Esophagus squamous epithelium (tissue), 5 donors: Measurements from ENCODE around the gene LRRC61. TPM values are rescaled to one million over a fixed set of nuclear protein-coding genes. Genes with fewer than 3 reads are reported as not detected.

Source experiments
- DNase-seq: peaks from one replicate; lab custom pipeline; 2025; lab: John Stamatoyannopoulos, UW
- H3K27ac ChIP-seq, 4 donors: fragments of 200-600 bp; sonication (generic); one replicate each; pipeline ENCODE4 v1.5.1; 2016 to 2019; ENCODE audit warnings: mild to moderate bottlenecking in 1 of 4
- H3K27me3 ChIP-seq, 4 donors: fragments of 200-600 bp; sonication (generic); 1 replicate in 3 of 4; 2 replicates in 1 of 4; pipeline versions ENCODE4 v1.5.1 to v1.6.0; 2017 to 2021; ENCODE audit warnings: antibody characterized with exemption in 1 of 4
- H3K36me3 ChIP-seq, 3 donors: fragments of 200-600 bp; sonication (generic); one replicate each; pipeline ENCODE4 v1.5.1; 2016 to 2019
- H3K4me1 ChIP-seq, 3 donors: fragments of 200-600 bp; sonication (generic); one replicate each; pipeline ENCODE4 v1.5.1; 2017 to 2019
- H3K4me3 ChIP-seq, 4 donors: fragments of 200-600 bp; sonication (generic); 1 replicate in 3 of 4; 2 replicates in 1 of 4; pipeline ENCODE4 v1.5.1; 2016 to 2019; ENCODE audit warnings: mild to moderate bottlenecking in 2 of 4, moderate library complexity in 1 of 4
- H3K9me3 ChIP-seq, 3 donors: fragments of 200-600 bp; sonication (generic); one replicate each; pipeline ENCODE4 v1.5.1; 2016 to 2019
- POLR2A ChIP-seq, 4 donors: fragments of 450-650 bp; IDR thresholded peaks; one replicate each; pipeline ENCODE4 v1.6.1; 2017; ENCODE audit warnings: antibody characterized with exemption in 4 of 4, mild to moderate bottlenecking in 4 of 4, moderate library complexity in 3 of 4
- WGBS, 2 donors: methylation state at CpG; one replicate each; pipeline ENCODE4 v1.1.5; 2018; 5-methylcytosine and 5-hydroxymethylcytosine counted together
- intact Hi-C: fragments of 100-400 bp; cut with DNase I; formaldehyde crosslinking; loops from one replicate; pipeline ENCODE4 v1.15.0; 2022
- total RNA-seq, 4 donors: library from RNA; depleted of rRNA; stranded (reverse); fragments of >200 nt; gene quantifications; one replicate each; pipeline ENCODE4 v1.1.0, GENCODE V29; 2016
- TF ChIP-seq, protein P1 (sequence below), 6 experiments: fragments of 450-650 bp in 4 of 6; fragments of 200-600 bp in 2 of 6; sonication (generic) in 2 of 6; IDR thresholded peaks; one replicate each; pipeline ENCODE4 v1.5.1; 2016 to 2019; ENCODE audit warnings: antibody characterized with exemption in 6 of 6, mild to moderate bottlenecking in 4 of 6, moderate library complexity in 4 of 6
- donor health status: DM: yes; HTN: yes; CAD: no.

LRRC61 gene
- total RNA-seq, 4 donors from 2014 or later: 12.1 to 24.5 (median 14.5) TPM

- peaks cover 3 to 28% (median 7%) of the 10 kb centered on the region in 3 donors for H3K4me1 ChIP-seq
- H3K27me3 ChIP-seq: no peaks in the 10 kb centered on the region
- intact Hi-C loops: no loop called here
- no peak for TF ChIP-seq POLR2A (IDR thresholded peaks at IDR 0.05)
- TF ChIP-seq, protein P1, sequence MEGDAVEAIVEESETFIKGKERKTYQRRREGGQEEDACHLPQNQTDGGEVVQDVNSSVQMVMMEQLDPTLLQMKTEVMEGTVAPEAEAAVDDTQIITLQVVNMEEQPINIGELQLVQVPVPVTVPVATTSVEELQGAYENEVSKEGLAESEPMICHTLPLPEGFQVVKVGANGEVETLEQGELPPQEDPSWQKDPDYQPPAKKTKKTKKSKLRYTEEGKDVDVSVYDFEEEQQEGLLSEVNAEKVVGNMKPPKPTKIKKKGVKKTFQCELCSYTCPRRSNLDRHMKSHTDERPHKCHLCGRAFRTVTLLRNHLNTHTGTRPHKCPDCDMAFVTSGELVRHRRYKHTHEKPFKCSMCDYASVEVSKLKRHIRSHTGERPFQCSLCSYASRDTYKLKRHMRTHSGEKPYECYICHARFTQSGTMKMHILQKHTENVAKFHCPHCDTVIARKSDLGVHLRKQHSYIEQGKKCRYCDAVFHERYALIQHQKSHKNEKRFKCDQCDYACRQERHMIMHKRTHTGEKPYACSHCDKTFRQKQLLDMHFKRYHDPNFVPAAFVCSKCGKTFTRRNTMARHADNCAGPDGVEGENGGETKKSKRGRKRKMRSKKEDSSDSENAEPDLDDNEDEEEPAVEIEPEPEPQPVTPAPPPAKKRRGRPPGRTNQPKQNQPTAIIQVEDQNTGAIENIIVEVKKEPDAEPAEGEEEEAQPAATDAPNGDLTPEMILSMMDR (IDR thresholded peaks at IDR 0.05): no peak
- no peak for DNase-seq
- no peaks in the 10 kb centered on the region for H3K9me3 ChIP-seq
- peak overlapping the region in 2 of 4 donors; percentile 4 to 11 for H3K27ac ChIP-seq
- H3K4me3 ChIP-seq: no peak overlapping the region
- 88 to 97% methylated on average over 9 to 13 of the region's 22 CpGs for WGBS, 2 donors
- peaks cover 0 to 64% (median 4%) of the 10 kb centered on the region in 3 donors for H3K36me3 ChIP-seq
These were observed 6.4 kb downstream of the LRRC61 start for GRCh38 chr7:150329331-150330120.

DNA sequence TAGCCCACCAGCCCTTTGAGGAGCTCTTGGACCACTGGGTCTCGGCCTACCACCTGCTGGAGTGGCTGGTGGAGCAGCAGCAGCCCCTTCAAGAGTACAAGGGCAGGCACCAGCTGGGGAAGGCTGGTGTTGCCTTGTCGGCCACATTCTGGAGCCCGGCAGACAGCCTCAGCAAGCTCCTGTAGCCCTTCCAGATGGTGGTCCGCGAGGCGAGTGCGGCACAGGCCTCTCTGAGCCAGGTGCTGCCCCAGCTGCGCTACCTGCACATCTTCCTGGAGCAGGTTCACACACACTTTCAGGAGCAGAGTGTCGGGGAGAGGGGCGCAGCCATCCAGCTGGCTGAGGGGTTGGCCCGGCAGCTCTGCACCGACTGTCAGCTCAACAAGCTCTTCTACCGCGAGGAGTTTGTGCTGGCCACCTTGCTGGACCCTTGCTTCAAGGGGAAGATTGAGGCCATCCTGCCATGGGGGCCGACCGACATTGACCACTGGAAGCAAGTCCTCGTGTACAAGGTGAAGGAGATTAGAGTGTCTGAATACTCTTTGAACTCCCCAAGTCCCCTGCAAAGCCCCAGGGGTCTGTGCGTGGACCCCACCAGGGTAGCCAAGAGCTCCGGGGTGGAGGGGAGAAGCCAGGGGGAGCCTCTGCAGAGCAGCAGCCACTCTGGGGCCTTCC lies 7.2 kb downstream of the LRRC61 start:
- no peak for TF ChIP-seq POLR2A (IDR thresholded peaks at IDR 0.05)
- TF ChIP-seq, protein P1 (IDR thresholded peaks at IDR 0.05): no peak
- no peak for DNase-seq
- Histone ChIP-seq H3K27ac (peak overlapping the region in 1 of 4 donors; percentile 11), H3K9me3 (no peaks in the 10 kb centered on the region), H3K4me1 (peaks cover 0 to 22% (median 1%) of the 10 kb centered on the region in 3 donors), H3K36me3 (peaks cover 0 to 64% (median 4%) of the 10 kb centered on the region in 3 donors), H3K27me3 (no peaks in the 10 kb centered on the region), H3K4me3 (no peak overlapping the region)
- intact Hi-C loops: no loop called here
- WGBS, 2 donors: 93 to 100% methylated on average over 5 to 9 of the region's 19 CpGs

DNA sequence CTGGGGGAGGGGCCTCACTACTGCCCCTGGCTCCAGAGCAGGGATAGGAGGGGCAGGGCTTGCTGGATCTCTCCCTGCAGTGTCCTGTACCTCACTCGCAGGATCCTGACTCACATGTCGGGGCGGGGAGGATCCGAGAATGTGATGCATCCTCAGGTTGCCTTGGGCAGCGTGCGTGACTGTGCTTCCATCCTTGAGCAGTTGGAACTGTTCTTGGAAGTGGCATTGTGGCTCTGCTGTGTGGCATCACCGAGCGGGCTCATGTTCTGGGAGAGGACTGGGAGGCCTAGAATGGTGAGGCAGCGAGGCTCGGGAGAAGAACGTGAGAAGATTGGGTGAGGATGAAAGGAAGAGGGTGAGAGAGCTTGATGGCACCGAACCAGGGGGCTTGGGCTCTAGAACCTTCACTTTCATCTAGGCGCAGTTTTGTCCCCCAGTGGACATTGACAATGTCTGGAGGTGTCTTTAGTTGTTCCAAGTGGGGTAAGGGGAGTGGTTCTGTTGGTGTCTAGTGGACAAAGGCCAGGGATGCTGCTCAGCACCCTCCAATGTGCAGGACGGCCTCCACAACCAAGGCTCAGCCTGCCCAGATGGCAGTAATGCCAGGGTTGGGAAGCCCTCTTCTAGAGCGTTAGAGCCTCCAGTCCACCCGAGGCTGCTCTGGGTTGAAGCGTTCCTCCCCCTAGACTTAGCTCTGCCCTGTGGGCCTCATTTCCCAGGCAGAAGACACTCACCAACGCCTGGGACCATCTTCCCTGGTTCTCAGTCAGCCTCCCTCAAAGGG lies 9.9 kb downstream of the LRRC61 start:
- 84 to 87% methylated on average over 15 to 17 of the region's 18 CpGs for WGBS, 2 donors
- Histone ChIP-seq H3K4me1 (peaks cover 8 to 43% (median 13%) of the 10 kb centered on the region in 3 donors), H3K27ac (no peak overlapping the region), H3K4me3 (no peak overlapping the region), H3K27me3 (no peaks in the 10 kb centered on the region), H3K9me3 (no peaks in the 10 kb centered on the region), H3K36me3 (peaks cover 0 to 52% (median 0%) of the 10 kb centered on the region in 3 donors)
- intact Hi-C loops: no loop called here
- no peak for DNase-seq
- no peak for TF ChIP-seq POLR2A (IDR thresholded peaks at IDR 0.05)
- TF ChIP-seq, protein P1 (IDR thresholded peaks at IDR 0.05): no peak

DNA sequence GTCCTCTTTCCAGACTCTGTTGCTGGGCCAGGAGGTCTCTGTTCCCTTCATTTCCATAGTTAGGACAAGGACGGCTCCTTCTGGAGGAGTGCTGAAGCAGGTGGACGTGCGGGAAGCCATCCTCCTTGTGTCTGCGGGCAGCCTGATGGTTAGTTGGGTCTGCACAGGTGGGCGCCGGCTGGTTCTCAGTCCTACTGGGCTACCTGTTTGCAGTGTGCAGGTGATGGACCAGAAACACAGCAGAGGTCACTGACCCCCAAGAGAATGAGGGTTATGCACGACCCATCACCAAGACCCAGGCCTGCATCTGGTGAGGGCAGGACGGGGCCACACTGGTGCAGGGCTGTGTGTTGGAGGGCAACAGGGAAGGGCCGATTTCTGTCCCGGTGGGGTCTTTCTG lies 10.5 kb downstream of the LRRC61 start:
- Histone ChIP-seq H3K27me3 (no peaks in the 10 kb centered on the region), H3K9me3 (no peaks in the 10 kb centered on the region), H3K4me3 (no peak overlapping the region), H3K36me3 (peaks cover 0 to 48% (median 0%) of the 10 kb centered on the region in 3 donors), H3K4me1 (peaks cover 8 to 49% (median 15%) of the 10 kb centered on the region in 3 donors), H3K27ac (peak overlapping the region in 1 of 4 donors; percentile 69)
- WGBS, 2 donors: 69 to 95% methylated on average over 2 to 4 of the region's 10 CpGs
- intact Hi-C loops: no loop called here
- no peak for TF ChIP-seq POLR2A (IDR thresholded peaks at IDR 0.05)
- TF ChIP-seq, protein P1 (IDR thresholded peaks at IDR 0.05): no peak
- no peak for DNase-seq
